ENCODE data around the gene ZFYVE28.
A peak's percentile ranks its signal among the peaks of the same experiment; 100 is the strongest.

ZFYVE28 gene

GRCh38 chr4:2417226-2417764, 1.1 kb downstream of the ZFYVE28 start:
- H3K4me1 ChIP-seq (ENCODE audit: insufficient read depth, insufficient read length): peaks cover 12% of the 10 kb centered on the region
- DNase-seq (ENCODE audit: low read depth, low spot score): no peak
- no peaks in the 10 kb centered on the region for H3K9me3 ChIP-seq (ENCODE audit: insufficient read depth, low read length)
- H3K36me3 ChIP-seq (ENCODE audit: insufficient read depth, insufficient read length, low read length): no peaks in the 10 kb centered on the region
- peaks cover 91% of the 10 kb centered on the region for H3K27me3 ChIP-seq (ENCODE audit: insufficient read depth, insufficient read length)
- TF ChIP-seq YY1 (IDR thresholded peaks at IDR 0.05; ENCODE audit: insufficient read depth, insufficient read length) (no peak), ZNF274 (IDR thresholded peaks at IDR 0.05; ENCODE audit: low read depth, low read length) (no peak), SUZ12 (IDR thresholded peaks at IDR 0.05; ENCODE audit: extremely low read depth, insufficient read depth, insufficient read length) (peak; percentile 64)
- peak overlapping the region; percentile 69 for H3K9ac ChIP-seq (ENCODE audit: insufficient read length, low read depth)
- peak overlapping the region; percentile 49 for H3K4me3 ChIP-seq (ENCODE audit: insufficient read length, low read depth)

GRCh38 chr4:2416564-2417225, 1.8 kb downstream of the ZFYVE28 start:
- TF ChIP-seq SUZ12 (IDR thresholded peaks at IDR 0.05; ENCODE audit: extremely low read depth, insufficient read depth, insufficient read length) (peak; percentile 55), ZNF274 (IDR thresholded peaks at IDR 0.05; ENCODE audit: low read depth, low read length) (no peak)
- peak overlapping the region; percentile 69 for H3K9ac ChIP-seq (ENCODE audit: insufficient read length, low read depth)
- DNase-seq (ENCODE audit: low read depth, low spot score): no peak
- peak overlapping the region; percentile 49 for H3K4me3 ChIP-seq (ENCODE audit: insufficient read length, low read depth)
- no peaks in the 10 kb centered on the region for H3K36me3 ChIP-seq (ENCODE audit: insufficient read depth, insufficient read length, low read length)
- H3K9me3 ChIP-seq (ENCODE audit: insufficient read depth, low read length): no peaks in the 10 kb centered on the region
- H3K27me3 ChIP-seq (ENCODE audit: insufficient read depth, insufficient read length): peaks cover 92% of the 10 kb centered on the region
- H3K4me1 ChIP-seq (ENCODE audit: insufficient read depth, insufficient read length): peaks cover 12% of the 10 kb centered on the region

- Histone ChIP-seq H3K27me3 (ENCODE audit: insufficient read depth, insufficient read length) (peaks cover 90% of the 10 kb centered on the region), H3K36me3 (ENCODE audit: insufficient read depth, insufficient read length, low read length) (no peaks in the 10 kb centered on the region), H3K4me1 (ENCODE audit: insufficient read depth, insufficient read length) (peaks cover 12% of the 10 kb centered on the region), H3K9me3 (ENCODE audit: insufficient read depth, low read length) (no peaks in the 10 kb centered on the region), H3K4me3 (ENCODE audit: insufficient read length, low read depth) (peak overlapping the region; percentile 49), H3K9ac (ENCODE audit: insufficient read length, low read depth) (no peak overlapping the region)
- TF ChIP-seq ZNF274 (IDR thresholded peaks at IDR 0.05; ENCODE audit: low read depth, low read length) (no peak), YY1 (IDR thresholded peaks at IDR 0.05; ENCODE audit: insufficient read depth, insufficient read length) (no peak), SUZ12 (IDR thresholded peaks at IDR 0.05; ENCODE audit: extremely low read depth, insufficient read depth, insufficient read length) (no peak)
- no peak for DNase-seq (ENCODE audit: low read depth, low spot score)
These were observed 2.4 kb downstream of the ZFYVE28 start for GRCh38 chr4:2415881-2416563.

GRCh38 chr4:2415213-2415612, 3.2 kb downstream of the ZFYVE28 start:
- H3K27me3 ChIP-seq (ENCODE audit: insufficient read depth, insufficient read length): peaks cover 84% of the 10 kb centered on the region
- DNase-seq (ENCODE audit: low read depth, low spot score): no peak
- H3K4me3 ChIP-seq (ENCODE audit: insufficient read length, low read depth): no peak overlapping the region
- no peak for TF ChIP-seq YY1 (IDR thresholded peaks at IDR 0.05; ENCODE audit: insufficient read depth, insufficient read length)
- H3K9ac ChIP-seq (ENCODE audit: insufficient read length, low read depth): no peak overlapping the region
- no peaks in the 10 kb centered on the region for H3K36me3 ChIP-seq (ENCODE audit: insufficient read depth, insufficient read length, low read length)
- H3K4me1 ChIP-seq (ENCODE audit: insufficient read depth, insufficient read length): peaks cover 12% of the 10 kb centered on the region
- H3K9me3 ChIP-seq (ENCODE audit: insufficient read depth, low read length): no peaks in the 10 kb centered on the region

GRCh38 chr4:2413821-2414610, 4.4 kb downstream of the ZFYVE28 start:
- Histone ChIP-seq H3K36me3 (ENCODE audit: insufficient read depth, insufficient read length, low read length) (no peaks in the 10 kb centered on the region), H3K4me3 (ENCODE audit: insufficient read length, low read depth) (no peak overlapping the region), H3K4me1 (ENCODE audit: insufficient read depth, insufficient read length) (peaks cover 12% of the 10 kb centered on the region), H3K27me3 (ENCODE audit: insufficient read depth, insufficient read length) (peaks cover 72% of the 10 kb centered on the region), H3K9ac (ENCODE audit: insufficient read length, low read depth) (peak overlapping the region; percentile 34), H3K9me3 (ENCODE audit: insufficient read depth, low read length) (no peaks in the 10 kb centered on the region)
- DNase-seq (ENCODE audit: low read depth, low spot score): no peak
- TF ChIP-seq YY1 (IDR thresholded peaks at IDR 0.05; ENCODE audit: insufficient read depth, insufficient read length): no peak

- Histone ChIP-seq H3K9ac (ENCODE audit: insufficient read length, low read depth) (peak overlapping the region; percentile 52), H3K4me1 (ENCODE audit: insufficient read depth, insufficient read length) (peaks cover 12% of the 10 kb centered on the region), H3K27me3 (ENCODE audit: insufficient read depth, insufficient read length) (peaks cover 70% of the 10 kb centered on the region), H3K4me3 (ENCODE audit: insufficient read length, low read depth) (peak overlapping the region; percentile 19), H3K9me3 (ENCODE audit: insufficient read depth, low read length) (no peaks in the 10 kb centered on the region), H3K36me3 (ENCODE audit: insufficient read depth, insufficient read length, low read length) (no peaks in the 10 kb centered on the region)
- no peak for TF ChIP-seq SUZ12 (IDR thresholded peaks at IDR 0.05; ENCODE audit: extremely low read depth, insufficient read depth, insufficient read length)
- no peak for TF ChIP-seq YY1 (IDR thresholded peaks at IDR 0.05; ENCODE audit: insufficient read depth, insufficient read length)
- TF ChIP-seq ZNF274 (IDR thresholded peaks at IDR 0.05; ENCODE audit: low read depth, low read length): no peak
- DNase-seq (ENCODE audit: low read depth, low spot score): peak; percentile 62
These were observed 5.3 kb downstream of the ZFYVE28 start for GRCh38 chr4:2412885-2413716.
